ENCODE results near the gene TCTA.

TCTA gene

DNA sequence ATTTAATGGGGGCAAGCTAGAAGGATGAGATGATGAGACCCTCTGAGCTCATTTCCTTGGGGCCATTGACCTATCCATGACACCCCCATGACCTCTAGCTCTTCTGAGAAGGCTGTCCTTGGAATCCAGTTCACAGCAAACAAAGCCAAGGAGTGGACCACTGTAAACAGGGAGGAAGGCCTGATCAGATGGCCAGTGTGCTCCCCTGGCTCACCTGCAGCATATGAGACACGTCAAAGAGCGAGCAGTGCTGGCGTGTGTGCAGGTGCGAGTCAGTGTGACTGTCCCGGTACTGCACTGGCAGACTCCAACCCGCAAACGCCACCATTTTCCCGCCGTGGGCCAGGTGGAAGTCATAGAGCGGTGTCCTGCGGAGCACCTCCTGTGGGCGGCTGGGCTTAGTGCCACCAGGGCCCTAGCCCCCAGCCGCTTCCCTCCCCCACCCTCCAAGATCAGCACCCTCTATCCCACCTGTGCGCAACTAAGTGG lies 9.7 kb downstream of the TCTA start:
- ChIA-PET CTCF (no interaction called here), POLR2A (interaction anchor here (0.7 to 2.0 kb wide), 3 partner anchors 9 to 82 kb away, joined by 3 to 12 read pairs (median 4); partner anchors contain the start of genes RHOA, TCTA and USP4)
- DNase-seq (ENCODE audit: extremely low spot score) = no peak
- TF ChIP-seq L3MBTL2 (conservative IDR thresholded peaks at IDR 0.05) = no peak
- TF ChIP-seq CTBP1 (IDR thresholded peaks at IDR 0.05; ENCODE audit: borderline replicate concordance) = no peak

DNA sequence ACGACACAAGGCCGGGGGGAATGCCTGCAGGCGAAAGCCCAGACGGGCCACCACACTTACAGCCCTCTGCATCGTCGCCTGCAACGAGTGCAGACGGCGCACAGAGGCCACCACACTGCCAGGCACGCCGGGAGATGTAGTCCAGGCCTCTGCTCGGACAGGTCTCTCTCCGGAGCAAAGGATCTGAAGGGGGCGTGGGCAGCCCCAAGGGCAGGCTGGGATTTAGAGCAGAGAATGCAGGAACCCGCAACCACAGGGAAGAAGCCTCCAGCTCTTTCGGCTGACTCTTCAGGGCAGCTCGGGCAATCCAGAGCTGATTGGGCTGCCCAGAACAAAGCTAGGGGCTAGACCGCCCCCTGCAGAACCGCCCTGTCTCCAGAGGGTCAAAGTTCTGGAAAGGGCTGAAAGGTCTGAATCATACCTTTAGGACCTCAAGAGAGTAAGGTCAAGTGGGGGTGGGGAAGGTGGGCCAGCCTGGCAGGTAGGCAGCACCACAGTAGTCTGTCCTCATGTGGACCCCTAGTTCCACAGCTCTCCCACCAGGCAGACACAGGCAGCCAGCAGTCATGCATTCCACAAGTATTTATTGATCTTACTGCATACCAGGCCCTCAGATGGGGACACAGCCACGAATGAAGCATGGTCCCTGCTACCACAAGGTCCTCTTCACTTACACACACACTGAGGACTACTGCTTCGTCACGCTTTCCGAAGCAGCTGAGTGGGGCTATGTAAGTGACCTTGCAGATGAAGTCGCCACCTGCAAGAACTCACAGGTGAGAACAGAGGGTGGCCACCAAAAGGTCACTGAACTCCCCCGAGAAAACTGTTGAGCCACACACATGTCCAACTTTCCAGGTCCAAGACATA lies 10.4 kb downstream of the TCTA start, which contains the start of gene AMT:
TSS of gene AMT (minus strand) at position 95 of the 870 bp plus-strand sequence. CDS start at position 72, 23 bp downstream.
- no peak for DNase-seq (ENCODE audit: extremely low spot score)
- ChIA-PET POLR2A (interaction anchor here (0.7 to 2.0 kb wide), 2 partner anchors 10 to 82 kb away, joined by 4 to 12 read pairs; partner anchors contain the start of genes RHOA, TCTA and USP4), CTCF (no interaction called here)
- TF ChIP-seq SUZ12 (IDR thresholded peaks at IDR 0.05) (no peak), ARNT (IDR thresholded peaks at IDR 0.05) (no peak), ZNF384 (IDR thresholded peaks at IDR 0.05) (no peak), BHLHE40 (IDR thresholded peaks at IDR 0.05; ENCODE audit: borderline replicate concordance) (no peak), HDGF (IDR thresholded peaks at IDR 0.05; ENCODE audit: borderline replicate concordance) (no peak), FOXA1 (IDR thresholded peaks at IDR 0.05) (no peak), FOXM1 (IDR thresholded peaks at IDR 0.05; ENCODE audit: borderline replicate concordance) (no peak), TARDBP (IDR thresholded peaks at IDR 0.05) (no peak), SP1 (IDR thresholded peaks at IDR 0.05) (no peak), L3MBTL2 (conservative IDR thresholded peaks at IDR 0.05) (no peak), LEF1 (IDR thresholded peaks at IDR 0.05; ENCODE audit: borderline replicate concordance) (no peak), FOXK2 (IDR thresholded peaks at IDR 0.05) (no peak), ELF4 (IDR thresholded peaks at IDR 0.05) (no peak), CTBP1 (IDR thresholded peaks at IDR 0.05; ENCODE audit: borderline replicate concordance) (no peak), NFRKB (IDR thresholded peaks at IDR 0.05) (no peak)
- TF ChIP-seq, protein P1, sequence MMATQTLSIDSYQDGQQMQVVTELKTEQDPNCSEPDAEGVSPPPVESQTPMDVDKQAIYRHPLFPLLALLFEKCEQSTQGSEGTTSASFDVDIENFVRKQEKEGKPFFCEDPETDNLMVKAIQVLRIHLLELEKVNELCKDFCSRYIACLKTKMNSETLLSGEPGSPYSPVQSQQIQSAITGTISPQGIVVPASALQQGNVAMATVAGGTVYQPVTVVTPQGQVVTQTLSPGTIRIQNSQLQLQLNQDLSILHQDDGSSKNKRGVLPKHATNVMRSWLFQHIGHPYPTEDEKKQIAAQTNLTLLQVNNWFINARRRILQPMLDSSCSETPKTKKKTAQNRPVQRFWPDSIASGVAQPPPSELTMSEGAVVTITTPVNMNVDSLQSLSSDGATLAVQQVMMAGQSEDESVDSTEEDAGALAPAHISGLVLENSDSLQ (IDR thresholded peaks at IDR 0.05) = no peak

DNA sequence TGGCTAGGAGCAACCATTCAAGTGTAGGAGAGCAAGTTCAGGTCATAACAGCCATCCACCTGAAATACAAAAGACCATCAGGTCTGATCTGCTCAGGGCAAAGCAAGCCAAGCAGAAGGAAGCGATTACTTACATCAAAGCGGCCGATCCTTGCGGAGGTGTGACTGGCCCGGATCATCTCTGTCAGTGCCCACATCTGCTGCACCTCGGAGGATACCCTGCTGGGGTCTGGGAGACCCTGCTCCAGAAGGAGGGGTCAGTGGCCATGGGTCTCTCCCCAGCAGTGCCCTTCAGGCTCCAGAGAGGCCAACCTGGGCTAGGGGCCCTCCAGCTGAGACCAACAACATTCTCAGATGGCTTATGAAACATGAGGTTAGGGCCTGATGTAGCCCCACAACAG lies 12.6 kb downstream of the TCTA start:
- TF ChIP-seq, protein P1 (IDR thresholded peaks at IDR 0.05) = no peak
- TF ChIP-seq FOXM1 (IDR thresholded peaks at IDR 0.05; ENCODE audit: borderline replicate concordance) = no peak
- CTCF ChIA-PET = no interaction called here
- no peak for DNase-seq (ENCODE audit: extremely low spot score)
- POLR2A ChIA-PET = interaction anchor here (3.4 kb wide), 1 partner anchor 13 kb away, joined by 12 read pairs; the partner anchor contains the start of genes RHOA and TCTA

DNA sequence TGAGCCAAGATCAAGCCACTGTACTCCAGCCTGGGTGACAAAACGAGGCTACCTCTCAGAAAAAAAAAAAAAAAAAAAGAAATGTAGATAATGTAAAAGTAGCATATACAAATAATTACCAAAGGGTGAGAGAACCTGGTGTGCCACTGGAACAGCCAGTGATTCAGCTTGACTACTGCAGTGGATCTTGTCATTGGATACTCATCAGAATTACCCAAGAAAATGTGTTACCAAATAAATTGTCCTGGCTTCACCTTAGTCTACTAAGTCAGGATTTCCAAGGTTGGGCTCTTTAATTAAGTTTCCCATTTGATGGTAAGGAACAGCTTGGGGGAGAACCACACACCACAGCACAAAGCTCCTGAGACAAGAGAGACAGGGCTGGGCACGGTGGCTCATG lies 15.4 kb downstream of the TCTA start:
- TF ChIP-seq SP1 (IDR thresholded peaks at IDR 0.05) (no peak), BHLHE40 (IDR thresholded peaks at IDR 0.05; ENCODE audit: borderline replicate concordance) (no peak), FOXA1 (IDR thresholded peaks at IDR 0.05) (no peak), LEF1 (IDR thresholded peaks at IDR 0.05; ENCODE audit: borderline replicate concordance) (no peak), ZNF384 (IDR thresholded peaks at IDR 0.05) (no peak), FOXK2 (IDR thresholded peaks at IDR 0.05) (no peak), L3MBTL2 (conservative IDR thresholded peaks at IDR 0.05) (no peak), ARNT (IDR thresholded peaks at IDR 0.05) (no peak), ELF4 (IDR thresholded peaks at IDR 0.05) (no peak), NFRKB (IDR thresholded peaks at IDR 0.05) (no peak), FOXM1 (IDR thresholded peaks at IDR 0.05; ENCODE audit: borderline replicate concordance) (no peak), HDGF (IDR thresholded peaks at IDR 0.05; ENCODE audit: borderline replicate concordance) (no peak), CTBP1 (IDR thresholded peaks at IDR 0.05; ENCODE audit: borderline replicate concordance) (no peak), SUZ12 (IDR thresholded peaks at IDR 0.05) (no peak), TARDBP (IDR thresholded peaks at IDR 0.05) (no peak)
- TF ChIP-seq, protein P1 (IDR thresholded peaks at IDR 0.05) = no peak
- CTCF ChIA-PET = no interaction called here
- POLR2A ChIA-PET = interaction anchor here (2.0 to 2.5 kb wide), 2 partner anchors 11 to 15 kb away, joined by 11 to 16 read pairs; partner anchors contain the start of genes RHOA and TCTA
- no peak for DNase-seq (ENCODE audit: extremely low spot score)

DNA sequence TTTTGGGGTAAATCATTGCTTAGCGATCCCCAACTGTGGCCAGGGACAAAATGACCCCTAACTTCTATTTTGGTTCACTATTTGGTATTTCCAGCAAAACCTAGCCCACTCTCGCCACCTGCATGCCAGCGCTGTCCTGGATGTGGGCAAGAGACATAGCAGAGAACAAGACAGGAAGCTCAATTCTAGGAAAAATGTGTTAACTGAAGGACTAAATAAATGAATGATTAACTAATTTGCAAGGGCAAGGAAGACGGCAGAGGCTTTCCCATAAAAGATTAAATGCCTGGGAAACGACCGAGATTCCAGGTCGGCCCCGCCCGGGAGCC lies 16.5 kb downstream of the TCTA start:
- DNase-seq (ENCODE audit: extremely low spot score) = no peak
- POLR2A ChIA-PET = interaction anchor here (0.6 to 2.6 kb wide), 16 partner anchors 9 to 421 kb away, joined by 3 to 23 read pairs (median 5); partner anchors contain the start of genes DAG1, RHOA, TCTA and USP4
- CTCF ChIA-PET = interaction anchor here (0.6 to 1.4 kb wide), 2 partner anchors 89 to 143 kb away, joined by 3 to 6 read pairs; partner anchors contain the start of gene USP4
- TF ChIP-seq L3MBTL2 (conservative IDR thresholded peaks at IDR 0.05) (no peak), FOXA1 (IDR thresholded peaks at IDR 0.05) (no peak), SP1 (IDR thresholded peaks at IDR 0.05) (no peak), LEF1 (IDR thresholded peaks at IDR 0.05; ENCODE audit: borderline replicate concordance) (no peak)

DNA sequence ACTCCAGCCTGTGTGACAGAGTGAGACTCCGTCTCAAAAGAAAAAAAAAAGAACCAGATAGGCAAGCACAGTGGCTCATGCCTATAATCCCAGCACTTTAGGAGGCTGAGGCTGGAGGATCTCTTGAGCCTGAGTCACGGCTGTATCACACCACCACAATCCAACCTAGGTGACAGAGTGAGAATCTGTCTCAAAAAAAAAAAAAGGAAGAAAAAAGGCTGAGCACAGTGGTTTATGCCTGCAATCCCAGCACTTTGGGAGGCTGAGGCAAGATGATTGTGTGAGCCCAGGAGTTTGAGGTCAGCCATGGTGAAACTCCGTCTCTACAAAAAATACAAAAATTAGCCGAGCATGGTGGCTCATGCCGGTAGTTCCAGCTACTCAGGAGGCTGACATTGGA lies 22.5 kb downstream of the TCTA start:
- TF ChIP-seq FOXA1 (IDR thresholded peaks at IDR 0.05) (no peak), FOXM1 (IDR thresholded peaks at IDR 0.05; ENCODE audit: borderline replicate concordance) (no peak), L3MBTL2 (conservative IDR thresholded peaks at IDR 0.05) (no peak), ELF4 (IDR thresholded peaks at IDR 0.05) (no peak), BHLHE40 (IDR thresholded peaks at IDR 0.05; ENCODE audit: borderline replicate concordance) (no peak)
- TF ChIP-seq, protein P1 (IDR thresholded peaks at IDR 0.05) = no peak
- ChIA-PET POLR2A (no interaction called here), CTCF (no interaction called here)
- no peak for DNase-seq (ENCODE audit: extremely low spot score)

Data from HEK293T (cell line).